ENCODE data around the gene ZDHHC12. TPM values are rescaled to one million over a fixed set of nuclear protein-coding genes. Genes with fewer than 3 reads are reported as not detected.
A peak's percentile ranks its signal among the peaks of the same experiment; 100 is the strongest.

The ZDHHC12 gene
- total RNA-seq, 1 experiment from 2014 or later = 57.6 TPM

GRCh38 chr9:128771094-128771721 is 47.3 kb upstream of the ZDHHC12 start:
- ChIA-PET POLR2A (no interaction called here), RAD21 (ENCODE audit: low non-redundant PET in 1 of 2, low total read pairs in 2 of 2, uncharacterized antibody in 2 of 2, unreplicated experiment in 2 of 2) (no interaction called here), CTCF (no interaction called here)
- H3K36me3 ChIP-seq (ENCODE audit: control insufficient read depth in 1 of 2, insufficient read depth in 2 of 2, low read length in 2 of 2) = no peaks in the 10 kb centered on the region
- H3K4me3 ChIP-seq (replicated peaks in 1 of 2; ENCODE audit: low read depth in 1 of 2, low read length in 2 of 2) = peak overlapping the region; percentile 94 to 96
- DNase-seq (ENCODE audit: low read depth, low spot score) (no peak), ATAC-seq (peak; percentile 42)
- peak overlapping the region; percentile 97 for H3K4me2 ChIP-seq (ENCODE audit: low read length)
- no peaks in the 10 kb centered on the region for H4K20me1 ChIP-seq (ENCODE audit: insufficient read depth)
- peak overlapping the region; percentile 88 for H3K9ac ChIP-seq (ENCODE audit: low read length)
- peaks cover 0 to 4% of the 10 kb centered on the region in 2 experiments; a peak in 1 of 4 replicates for H3K9me3 ChIP-seq (ENCODE audit: control insufficient read depth in 1 of 2, insufficient read depth in 1 of 2, low read depth in 1 of 2, low read length in 2 of 2)
- TF ChIP-seq, protein P1, sequence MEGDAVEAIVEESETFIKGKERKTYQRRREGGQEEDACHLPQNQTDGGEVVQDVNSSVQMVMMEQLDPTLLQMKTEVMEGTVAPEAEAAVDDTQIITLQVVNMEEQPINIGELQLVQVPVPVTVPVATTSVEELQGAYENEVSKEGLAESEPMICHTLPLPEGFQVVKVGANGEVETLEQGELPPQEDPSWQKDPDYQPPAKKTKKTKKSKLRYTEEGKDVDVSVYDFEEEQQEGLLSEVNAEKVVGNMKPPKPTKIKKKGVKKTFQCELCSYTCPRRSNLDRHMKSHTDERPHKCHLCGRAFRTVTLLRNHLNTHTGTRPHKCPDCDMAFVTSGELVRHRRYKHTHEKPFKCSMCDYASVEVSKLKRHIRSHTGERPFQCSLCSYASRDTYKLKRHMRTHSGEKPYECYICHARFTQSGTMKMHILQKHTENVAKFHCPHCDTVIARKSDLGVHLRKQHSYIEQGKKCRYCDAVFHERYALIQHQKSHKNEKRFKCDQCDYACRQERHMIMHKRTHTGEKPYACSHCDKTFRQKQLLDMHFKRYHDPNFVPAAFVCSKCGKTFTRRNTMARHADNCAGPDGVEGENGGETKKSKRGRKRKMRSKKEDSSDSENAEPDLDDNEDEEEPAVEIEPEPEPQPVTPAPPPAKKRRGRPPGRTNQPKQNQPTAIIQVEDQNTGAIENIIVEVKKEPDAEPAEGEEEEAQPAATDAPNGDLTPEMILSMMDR (IDR thresholded peaks at IDR 0.05 in 2 of 3, conservative IDR thresholded peaks at IDR 0.05 in 1 of 3; ENCODE audit: borderline replicate concordance in 1 of 3, insufficient read depth in 1 of 3, low read depth in 2 of 3, low read length in 2 of 3) = no peak
- TF ChIP-seq, protein P2, sequence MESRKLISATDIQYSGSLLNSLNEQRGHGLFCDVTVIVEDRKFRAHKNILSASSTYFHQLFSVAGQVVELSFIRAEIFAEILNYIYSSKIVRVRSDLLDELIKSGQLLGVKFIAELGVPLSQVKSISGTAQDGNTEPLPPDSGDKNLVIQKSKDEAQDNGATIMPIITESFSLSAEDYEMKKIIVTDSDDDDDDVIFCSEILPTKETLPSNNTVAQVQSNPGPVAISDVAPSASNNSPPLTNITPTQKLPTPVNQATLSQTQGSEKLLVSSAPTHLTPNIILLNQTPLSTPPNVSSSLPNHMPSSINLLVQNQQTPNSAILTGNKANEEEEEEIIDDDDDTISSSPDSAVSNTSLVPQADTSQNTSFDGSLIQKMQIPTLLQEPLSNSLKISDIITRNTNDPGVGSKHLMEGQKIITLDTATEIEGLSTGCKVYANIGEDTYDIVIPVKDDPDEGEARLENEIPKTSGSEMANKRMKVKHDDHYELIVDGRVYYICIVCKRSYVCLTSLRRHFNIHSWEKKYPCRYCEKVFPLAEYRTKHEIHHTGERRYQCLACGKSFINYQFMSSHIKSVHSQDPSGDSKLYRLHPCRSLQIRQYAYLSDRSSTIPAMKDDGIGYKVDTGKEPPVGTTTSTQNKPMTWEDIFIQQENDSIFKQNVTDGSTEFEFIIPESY (IDR thresholded peaks at IDR 0.05; ENCODE audit: extremely low read depth, insufficient replicate concordance, low read length) = no peak
- no peak for TF ChIP-seq EZH2phosphoT487 (IDR thresholded peaks at IDR 0.05; ENCODE audit: borderline replicate concordance)
- TF ChIP-seq CEBPB (IDR thresholded peaks at IDR 0.05; ENCODE audit: low read depth) = no peak
- TF ChIP-seq POLR2A (IDR thresholded peaks at IDR 0.05; ENCODE audit: borderline replicate concordance, extremely low read depth, insufficient read depth, insufficient read length) = no peak
- TF ChIP-seq EGR1 (IDR thresholded peaks at IDR 0.05; ENCODE audit: low read depth) = no peak
- no peak for TF ChIP-seq SRF (IDR thresholded peaks at IDR 0.05; ENCODE audit: low read depth)
- TF ChIP-seq YY1 (IDR thresholded peaks at IDR 0.05; ENCODE audit: extremely low read depth, insufficient replicate concordance, low read depth, low read length) = no peak
- no peak for TF ChIP-seq SP1 (IDR thresholded peaks at IDR 0.05; ENCODE audit: low read depth)
- no peak for TF ChIP-seq SIN3A (IDR thresholded peaks at IDR 0.05; ENCODE audit: low read depth)
- TF ChIP-seq RAD21 (IDR thresholded peaks at IDR 0.05; ENCODE audit: low read depth) = no peak
- peaks cover 11 to 23% of the 10 kb centered on the region in 2 experiments; a peak in 3 of 4 replicates for H3K4me1 ChIP-seq (ENCODE audit: control insufficient read depth in 1 of 2, insufficient read depth in 2 of 2, low read length in 2 of 2)
- no peaks in the 10 kb centered on the region for H3K9me2 ChIP-seq (ENCODE audit: insufficient read depth)
- H3K27me3 ChIP-seq (ENCODE audit: insufficient read depth, low read length) = no peaks in the 10 kb centered on the region
- no peak overlapping the region for H2AFZ ChIP-seq (ENCODE audit: low read depth, low read length, poor library complexity, severe bottlenecking)
- intact Hi-C loops (cut with micrococcal nuclease) = loop anchor here (1.0 kb wide), 1 partner anchor 16 kb away; the partner anchor contains the start of gene TBC1D13
- H3K27ac ChIP-seq (ENCODE audit: low read depth, low read length) = peak overlapping the region; percentile 90
- H3K79me2 ChIP-seq (ENCODE audit: insufficient read depth, low read length) = no peaks in the 10 kb centered on the region
- no TSS peak for BruUV-seq (replicated peaks)

Measured in HCT116 (cell line).